IMR-90 (cell line): Measurements from ENCODE around the gene PUM2. TPM values are rescaled to one million over a fixed set of nuclear protein-coding genes. Genes with fewer than 3 reads are reported as not detected.

Experiments used
- CEBPB ChIP-seq: IDR thresholded peaks from 2 replicates; pipeline ENCODE4 v1.6.1; 2012; ENCODE audit warnings: low read depth, low read length, improper control_type of control experiment
- FOS ChIP-seq: fragments of 150-350 bp; IDR thresholded peaks from 2 replicates; pipeline ENCODE4 v1.6.1; 2016; ENCODE audit warnings: low read depth, low read length
- polyA plus RNA-seq, 3 experiments: library from polyadenylated mRNA; depleted of rRNA; stranded (reverse); fragments of >200 nt; gene quantifications; 2 replicates each; pipeline ENCODE4 v1.2.3, GENCODE V29; 2012; ENCODE audit warnings: low replicate concordance in 1 of 3
- total RNA-seq: library from RNA; depleted of rRNA; stranded (reverse); fragments of >200 nt; gene quantifications from 2 replicates; pipeline ENCODE4 v1.2.3, GENCODE V29; 2012
- TF ChIP-seq, protein P1 (sequence below): conservative IDR thresholded peaks from 2 replicates; pipeline ENCODE4 v1.5.1; 2012; ENCODE audit warnings: mild to moderate bottlenecking, low read depth, low read length, improper control_type of control experiment

Gene PUM2
- total and polyA plus RNA-seq, 2 of the 4 experiments (the other 2 are of a cell fraction), result 18.8 to 38.4 TPM

DNA sequence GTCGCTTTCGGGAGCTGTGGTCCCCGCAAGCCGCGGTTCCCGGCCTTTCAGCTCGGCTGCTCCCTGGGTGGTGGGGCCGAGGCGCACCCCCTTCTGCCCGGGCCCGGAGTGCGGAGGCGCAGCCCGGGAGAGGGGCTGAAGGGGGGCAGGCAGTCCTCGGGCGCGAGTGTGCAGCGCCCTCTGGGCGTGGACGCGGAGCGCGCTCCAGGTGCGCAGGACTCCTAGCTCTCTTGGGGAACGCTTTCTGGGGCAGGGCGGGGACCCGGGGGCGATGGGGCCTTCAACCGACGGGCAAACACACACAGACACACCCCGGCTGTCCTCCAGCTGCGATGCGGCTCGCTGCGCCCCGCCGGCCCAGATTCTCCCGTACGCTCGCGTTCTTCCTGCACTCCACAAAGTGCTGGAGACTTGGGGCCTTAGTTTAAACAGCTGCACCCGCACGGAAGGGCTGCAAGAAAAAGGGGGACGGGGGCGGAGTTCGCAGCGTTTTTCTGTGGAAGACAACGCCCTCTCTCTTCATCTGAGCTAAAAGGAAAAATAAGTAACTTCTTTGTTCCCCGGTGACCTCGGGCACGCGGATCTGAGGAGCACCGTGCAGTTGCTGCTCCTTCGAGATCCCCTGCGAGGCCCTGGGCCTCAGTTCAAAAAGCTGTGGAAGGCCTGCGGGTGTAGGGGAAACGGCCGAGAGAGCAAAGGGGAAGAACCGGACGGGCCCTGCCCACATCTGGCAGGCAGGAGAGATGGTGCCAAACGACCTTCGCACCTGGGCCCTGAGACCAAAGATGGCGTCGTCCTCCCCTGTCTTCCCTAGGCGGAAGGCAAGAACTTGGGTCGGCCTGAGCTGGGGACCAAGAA lies 125.1 kb downstream of the PUM2 start (continued):
- TF ChIP-seq, protein P1, sequence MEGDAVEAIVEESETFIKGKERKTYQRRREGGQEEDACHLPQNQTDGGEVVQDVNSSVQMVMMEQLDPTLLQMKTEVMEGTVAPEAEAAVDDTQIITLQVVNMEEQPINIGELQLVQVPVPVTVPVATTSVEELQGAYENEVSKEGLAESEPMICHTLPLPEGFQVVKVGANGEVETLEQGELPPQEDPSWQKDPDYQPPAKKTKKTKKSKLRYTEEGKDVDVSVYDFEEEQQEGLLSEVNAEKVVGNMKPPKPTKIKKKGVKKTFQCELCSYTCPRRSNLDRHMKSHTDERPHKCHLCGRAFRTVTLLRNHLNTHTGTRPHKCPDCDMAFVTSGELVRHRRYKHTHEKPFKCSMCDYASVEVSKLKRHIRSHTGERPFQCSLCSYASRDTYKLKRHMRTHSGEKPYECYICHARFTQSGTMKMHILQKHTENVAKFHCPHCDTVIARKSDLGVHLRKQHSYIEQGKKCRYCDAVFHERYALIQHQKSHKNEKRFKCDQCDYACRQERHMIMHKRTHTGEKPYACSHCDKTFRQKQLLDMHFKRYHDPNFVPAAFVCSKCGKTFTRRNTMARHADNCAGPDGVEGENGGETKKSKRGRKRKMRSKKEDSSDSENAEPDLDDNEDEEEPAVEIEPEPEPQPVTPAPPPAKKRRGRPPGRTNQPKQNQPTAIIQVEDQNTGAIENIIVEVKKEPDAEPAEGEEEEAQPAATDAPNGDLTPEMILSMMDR, result peak; percentile 63
- TF ChIP-seq FOS (no peak), CEBPB (no peak)
